Bone marrow (tissue), 2 donors: ENCODE measurements around the gene RAPGEF2.
"Not testable (repeated sequence)": the region's sequence is repeated elsewhere in the genome, so short reads cannot be mapped to it uniquely, and the experiment has no call there.

Experiments used
- DNase-seq, 2 donors: peaks; one replicate each; lab custom pipeline; 2025; lab: John Stamatoyannopoulos, UW

Gene RAPGEF2

GRCh38 chr4:159160242-159160641 lies 57.4 kb downstream of the RAPGEF2 start:
- DNase-seq: no peak

DNA sequence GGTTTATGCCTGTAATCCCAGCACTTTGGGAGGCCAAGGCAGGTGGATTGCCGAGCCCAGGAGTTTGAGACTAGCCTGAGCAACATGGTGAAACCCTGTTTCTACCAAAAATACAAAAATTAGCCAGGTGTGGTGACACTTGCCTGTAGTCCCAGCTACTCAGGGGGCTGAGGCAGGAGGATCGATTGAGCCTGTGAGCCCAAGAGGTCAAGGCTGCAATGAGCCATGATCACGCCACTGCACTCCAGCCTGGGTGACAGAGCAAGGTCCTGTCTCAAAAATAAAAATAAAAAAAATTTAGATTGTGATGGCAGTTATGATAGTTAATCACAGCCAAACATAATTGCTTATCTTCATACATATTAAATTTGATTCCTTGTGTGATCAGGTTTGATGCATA lies 58.6 kb downstream of the RAPGEF2 start:
- DNase-seq: not testable (repeated sequence)

DNA sequence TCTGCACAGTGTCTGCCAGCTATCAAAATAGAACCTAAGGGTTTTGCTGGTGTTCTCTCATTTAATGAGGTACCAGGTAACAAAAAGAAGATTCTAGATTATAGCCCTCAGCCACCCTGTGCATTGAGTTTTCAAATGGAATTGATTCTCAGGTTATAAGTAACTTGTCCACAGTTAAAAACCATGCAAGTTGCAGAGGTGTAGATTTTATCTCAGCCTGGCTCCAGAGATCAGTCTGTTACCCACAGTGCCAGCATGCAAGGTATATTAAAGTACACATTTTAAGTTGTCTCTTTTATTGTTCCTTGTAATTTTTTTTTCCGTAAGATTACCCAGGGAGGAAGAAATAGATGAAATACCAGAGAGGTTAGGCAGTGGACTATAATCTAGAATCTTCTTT lies 59.7 kb downstream of the RAPGEF2 start:
- no peak for DNase-seq

DNA sequence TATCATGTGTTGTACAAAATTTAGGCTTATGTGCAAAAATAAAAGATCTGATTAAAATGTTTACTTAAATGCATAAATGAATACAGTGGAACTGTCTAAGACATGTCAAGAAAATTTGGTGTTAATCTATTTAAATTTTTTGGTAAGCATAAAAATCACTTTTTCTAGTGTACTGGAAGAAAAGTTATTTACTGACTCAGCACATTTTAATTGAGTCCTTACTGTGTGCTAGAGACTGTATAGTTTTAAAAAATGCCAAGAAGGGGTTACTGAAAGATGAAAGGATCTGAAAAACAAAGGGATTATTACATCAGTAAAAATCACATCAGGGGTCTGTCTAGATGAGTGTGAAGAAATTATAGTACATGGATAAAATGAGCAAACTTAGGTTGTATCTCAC lies 60.6 kb downstream of the RAPGEF2 start:
- no peak for DNase-seq

- DNase-seq: no peak
Measured at GRCh38 chr4:159169404-159170302, 66.8 kb downstream of the RAPGEF2 start.

DNA sequence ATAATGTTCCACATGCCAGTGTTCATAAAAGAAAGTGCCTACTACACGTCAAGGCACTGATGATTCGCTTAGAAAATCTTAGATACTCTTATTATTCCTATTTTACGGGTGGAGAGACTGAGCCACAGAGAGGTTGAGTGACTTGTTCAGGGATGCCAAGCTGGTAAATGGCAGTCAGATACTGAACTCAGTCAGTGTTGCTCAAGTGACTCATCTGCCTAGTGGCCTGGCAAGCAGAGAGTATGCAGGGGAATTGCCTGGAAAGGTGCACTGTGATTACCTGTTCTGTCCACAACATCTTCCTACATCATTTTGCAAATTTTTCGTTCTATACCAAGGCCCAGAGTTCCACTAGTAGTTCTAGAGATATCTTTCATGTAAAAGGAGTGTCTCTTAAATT lies 68.4 kb downstream of the RAPGEF2 start:
- DNase-seq: no peak

DNA sequence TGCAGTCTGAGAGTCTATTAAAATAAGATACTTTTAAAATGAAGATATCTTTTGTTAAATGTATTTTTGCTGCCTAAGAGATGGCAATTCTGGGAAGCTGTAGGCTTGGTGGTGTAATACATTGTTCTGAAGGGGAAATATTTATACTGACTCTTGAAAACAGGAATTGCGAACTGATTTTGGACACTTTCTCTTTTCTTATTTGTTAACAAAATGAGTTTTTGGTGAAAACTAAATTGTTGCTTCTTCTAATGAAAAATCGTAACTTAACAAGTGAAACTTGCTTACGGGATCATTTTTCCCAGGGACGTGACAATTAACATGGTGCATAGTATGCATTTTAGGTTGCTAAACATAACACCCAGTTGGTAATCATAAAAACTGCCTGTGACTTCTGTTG lies 71.0 kb downstream of the RAPGEF2 start:
- DNase-seq: no peak

DNA sequence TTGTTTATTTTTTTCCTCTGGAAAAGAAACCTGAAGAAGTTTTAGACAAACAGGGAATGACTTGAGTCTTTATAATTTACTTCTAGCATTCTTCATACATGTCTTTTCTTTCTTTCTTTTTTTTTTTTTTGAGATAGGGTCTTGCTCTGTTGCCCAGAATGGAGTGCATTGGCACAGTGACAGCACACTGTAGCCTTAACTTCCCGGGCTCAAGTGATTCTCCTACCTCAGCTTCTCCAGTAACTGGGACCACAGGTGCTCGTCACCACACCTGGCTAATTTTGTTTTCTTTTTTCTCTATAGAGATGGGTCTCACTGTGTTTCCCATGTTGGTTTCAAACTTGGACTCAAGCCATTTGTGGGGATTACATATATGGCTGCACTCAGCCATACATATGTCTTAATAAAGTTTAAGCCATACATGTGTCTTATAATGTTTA lies 71.8 kb downstream of the RAPGEF2 start:
- DNase-seq: no peak

DNA sequence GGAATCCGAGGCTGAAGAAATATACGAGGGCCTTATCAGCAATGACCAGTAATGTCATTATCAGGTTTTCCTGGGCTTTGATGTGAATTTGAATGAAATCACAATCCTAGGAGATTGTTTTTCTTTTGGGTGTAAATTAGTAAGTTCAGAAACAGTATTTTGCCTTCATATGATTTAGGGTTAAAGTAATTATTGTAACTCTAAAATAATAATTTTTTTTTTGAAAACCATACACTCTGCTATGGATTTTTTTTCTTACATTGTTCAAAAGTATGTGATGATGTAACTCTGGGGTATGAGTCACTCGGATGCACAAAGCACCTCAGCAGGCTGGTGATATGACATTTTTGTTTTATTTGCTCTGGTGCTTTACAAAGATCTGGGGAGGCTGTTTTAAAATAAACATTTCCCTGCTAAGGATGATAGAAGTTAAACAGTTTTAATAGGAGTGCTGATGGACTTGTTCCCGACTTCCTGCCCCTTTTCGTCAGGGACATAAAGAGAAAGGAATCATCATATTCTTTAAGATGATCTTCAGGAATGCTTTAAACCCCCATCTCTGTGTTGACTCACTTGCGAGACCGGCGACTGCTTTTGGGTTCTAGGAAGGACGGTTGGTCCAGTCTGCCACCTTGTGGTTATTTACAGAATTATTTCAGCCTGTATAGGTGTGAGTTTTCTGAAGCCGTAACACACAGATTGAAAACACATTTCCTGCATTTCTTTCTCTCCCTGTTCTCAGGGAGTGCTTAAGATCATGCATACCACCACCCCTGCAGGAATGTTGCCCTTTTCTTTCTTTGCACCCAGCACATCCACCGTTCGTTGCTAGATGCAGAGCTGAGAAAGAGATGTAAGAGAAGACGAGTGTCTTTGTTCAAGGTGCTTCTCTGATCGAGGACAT lies 72.5 kb downstream of the RAPGEF2 start:
- peak in 1 of 2 donors; percentile 74 for DNase-seq

DNA sequence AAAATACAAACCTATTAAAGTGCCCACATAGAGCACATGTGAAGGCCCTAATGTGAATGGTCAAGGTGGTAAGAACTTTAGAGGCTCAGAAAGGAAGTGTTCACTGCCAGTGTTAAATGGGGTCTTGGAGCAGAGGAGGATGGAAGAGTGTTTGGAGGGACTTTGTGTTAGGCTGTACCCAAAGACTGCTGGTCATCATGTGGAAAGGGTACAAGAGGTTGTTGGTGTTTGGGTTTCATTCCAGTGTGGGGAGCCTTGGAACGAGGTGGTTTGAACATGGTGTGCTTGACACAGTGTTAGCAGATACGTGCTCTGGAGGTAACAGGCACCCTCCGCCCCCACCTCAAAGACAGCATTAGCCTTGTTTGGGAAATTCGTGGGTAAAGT lies 73.1 kb downstream of the RAPGEF2 start:
- no peak for DNase-seq

DNA sequence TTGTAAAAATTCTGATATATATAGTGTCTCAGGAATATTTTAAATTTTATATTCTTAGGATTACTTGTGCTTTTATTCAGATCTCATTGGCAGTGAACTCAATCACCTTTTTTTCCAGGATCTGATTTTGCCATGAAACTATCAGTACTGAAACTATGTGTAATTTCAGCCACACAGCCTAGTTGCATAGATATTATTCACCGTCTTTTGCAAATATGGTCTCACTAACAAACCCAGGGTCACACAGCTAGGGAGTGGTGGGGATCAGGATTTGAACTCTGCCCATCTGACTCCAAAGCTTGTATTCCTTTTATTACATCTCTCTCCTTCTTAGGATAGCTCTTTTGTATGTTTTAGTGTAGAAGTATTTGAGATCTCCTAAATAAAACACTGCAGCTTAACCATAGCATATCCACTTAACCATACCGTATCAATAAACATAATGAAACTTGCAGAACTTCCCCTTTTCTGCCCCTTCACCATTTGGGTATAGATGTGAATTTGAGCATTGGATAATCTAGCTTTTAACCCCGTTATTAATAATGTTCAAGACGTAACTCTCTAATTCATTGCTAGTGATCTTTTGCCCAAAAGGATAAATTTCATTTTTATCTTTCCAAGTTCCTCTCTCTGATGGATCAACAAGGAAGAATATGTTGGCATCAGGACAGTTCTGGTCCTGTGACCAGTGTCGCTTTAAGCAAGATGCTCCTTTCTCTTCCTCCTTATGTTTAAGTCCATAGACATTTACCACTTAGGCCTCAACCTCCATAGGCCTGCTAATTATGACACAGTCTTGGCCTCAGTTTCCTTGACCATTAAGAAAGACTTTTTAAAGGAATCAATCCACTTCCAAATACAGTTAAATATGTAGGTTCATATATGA lies 74.6 kb downstream of the RAPGEF2 start:
- DNase-seq: no peak

GRCh38 chr4:159178151-159178546 lies 75.3 kb downstream of the RAPGEF2 start:
- no peak for DNase-seq

- DNase-seq: peak in 1 of 2 donors; percentile 52
Measured at GRCh38 chr4:159178979-159179969, 76.4 kb downstream of the RAPGEF2 start.

GRCh38 chr4:159183885-159184605 lies 81.2 kb downstream of the RAPGEF2 start:
- not testable (repeated sequence) for DNase-seq

- DNase-seq: no peak
Measured at GRCh38 chr4:159185591-159186023, 82.7 kb downstream of the RAPGEF2 start.

GRCh38 chr4:159188646-159189045 lies 85.8 kb downstream of the RAPGEF2 start:
- no peak for DNase-seq

- DNase-seq: no peak
Measured at GRCh38 chr4:159190651-159191050, 87.8 kb downstream of the RAPGEF2 start.

GRCh38 chr4:159191989-159192388 lies 89.1 kb downstream of the RAPGEF2 start:
- DNase-seq: no peak

GRCh38 chr4:159193046-159193620 lies 90.3 kb downstream of the RAPGEF2 start:
- no peak for DNase-seq
